HG02642 (cell line): ENCODE measurements around the gene HUS1.
A peak's percentile ranks its signal among the peaks of the same experiment; 100 is the strongest.
"Not testable (repeated sequence)": the region's sequence is repeated elsewhere in the genome, so short reads cannot be mapped to it uniquely, and the experiment has no call there.

ENCODE experiments used
- ATAC-seq: cut with Tn5 transposase; IDR thresholded peaks from one replicate; pipeline ENCODE4 v1.9.1; 2021; ENCODE audit warnings: mild to moderate bottlenecking; ENCODE audit not compliant: unreplicated experiment, poor library complexity

The HUS1 gene

GRCh38 chr7:47980648-47981047 is 1.2 kb upstream of the HUS1 start:
- ATAC-seq: not testable (repeated sequence)

GRCh38 chr7:47979832-47980181 is 392 bp upstream of the HUS1 start:
- no peak for ATAC-seq

GRCh38 chr7:47978790-47979144 is 648 bp downstream of the HUS1 start:
- ATAC-seq: no peak

GRCh38 chr7:47973739-47974138 is 5.7 kb downstream of the HUS1 start:
- peak; percentile 48 for ATAC-seq

- ATAC-seq: no peak
Measured at GRCh38 chr7:47970761-47971160, 8.7 kb downstream of the HUS1 start.

- peak; percentile 82 for ATAC-seq
Measured at GRCh38 chr7:47968847-47969774, 10.3 kb downstream of the HUS1 start.

GRCh38 chr7:47967708-47968107 is 11.7 kb downstream of the HUS1 start:
- no peak for ATAC-seq

- ATAC-seq: no peak
Measured at GRCh38 chr7:47967123-47967522, 12.3 kb downstream of the HUS1 start.

GRCh38 chr7:47965456-47965855 is 14.0 kb downstream of the HUS1 start:
- ATAC-seq: no peak

GRCh38 chr7:47962262-47962661 is 17.2 kb downstream of the HUS1 start:
- ATAC-seq: no peak

GRCh38 chr7:47957156-47957555 is 22.3 kb downstream of the HUS1 start:
- ATAC-seq: no peak

GRCh38 chr7:47956220-47956619 is 23.2 kb downstream of the HUS1 start:
- no peak for ATAC-seq

GRCh38 chr7:47954231-47954911 is 25.0 kb downstream of the HUS1 start:
- ATAC-seq: peak; percentile 43

- ATAC-seq: peak; percentile 39
Measured at GRCh38 chr7:47953822-47954221, 25.6 kb downstream of the HUS1 start.

- ATAC-seq: no peak
Measured at GRCh38 chr7:47952224-47952623, 27.2 kb downstream of the HUS1 start.

GRCh38 chr7:47951374-47951773 is 28.0 kb downstream of the HUS1 start:
- ATAC-seq: peak; percentile 50

GRCh38 chr7:47950714-47951113 is 28.7 kb downstream of the HUS1 start:
- no peak for ATAC-seq

- no peak for ATAC-seq
Measured at GRCh38 chr7:47949703-47950102, 29.7 kb downstream of the HUS1 start.

- no peak for ATAC-seq
Measured at GRCh38 chr7:47948141-47948790, 31.1 kb downstream of the HUS1 start, which contains the start of gene PKD1L1. PKD1L1 (minus strand) TSS chr7:47948466; CDS start chr7:47948440, 26 bp downstream.

- ATAC-seq: no peak
Measured at GRCh38 chr7:47947355-47947749, 32.1 kb downstream of the HUS1 start.
